Suppressor macrophage treated with lipopolysaccharide for 1 hour (primary cell): Measurements from ENCODE around the gene RNF4.
"Not testable (repeated sequence)": the region's sequence is repeated elsewhere in the genome, so short reads cannot be mapped to it uniquely, and the experiment has no call there.

ENCODE experiments used
- DNase-seq, 3 donors: peaks; one replicate each; pipeline ENCODE4 v3.0.0-alpha.2; 2020 to 2022

Gene RNF4

GRCh38 chr4:2458546-2459491 lies 10.1 kb upstream of the RNF4 start:
- no peak for DNase-seq

- DNase-seq, result no peak
These were observed 9.1 kb upstream of the RNF4 start for GRCh38 chr4:2459589-2460349.

- DNase-seq, result no peak
These were observed 7.5 kb upstream of the RNF4 start for GRCh38 chr4:2461246-2461960.

GRCh38 chr4:2462218-2462991 lies 6.5 kb upstream of the RNF4 start:
- DNase-seq, result peak; percentile 68 to 90 (median 81)

- DNase-seq, result no peak
These were observed 5.7 kb upstream of the RNF4 start for GRCh38 chr4:2462992-2463762.

GRCh38 chr4:2465032-2465431 lies 3.9 kb upstream of the RNF4 start:
- no peak for DNase-seq

GRCh38 chr4:2465544-2465943 lies 3.4 kb upstream of the RNF4 start:
- DNase-seq, result not testable (repeated sequence)

- peak; percentile 54 to 77 (median 62) for DNase-seq
These were observed 482 bp downstream of the RNF4 start for GRCh38 chr4:2469192-2469984.

GRCh38 chr4:2470791-2471190 lies 1.9 kb downstream of the RNF4 start:
- DNase-seq, result no peak

- DNase-seq, result peak in 1 of 3 donors; percentile 43
These were observed 3.3 kb downstream of the RNF4 start for GRCh38 chr4:2472187-2472586.

GRCh38 chr4:2478229-2478628 lies 9.3 kb downstream of the RNF4 start:
- no peak for DNase-seq

- no peak for DNase-seq
These were observed 11.7 kb downstream of the RNF4 start for GRCh38 chr4:2480649-2481048.

GRCh38 chr4:2482192-2482591 lies 13.3 kb downstream of the RNF4 start:
- DNase-seq, result no peak

- no peak for DNase-seq
These were observed 13.8 kb downstream of the RNF4 start for GRCh38 chr4:2482693-2483092.

GRCh38 chr4:2483237-2483636 lies 14.3 kb downstream of the RNF4 start:
- DNase-seq, result no peak

GRCh38 chr4:2484185-2484584 lies 15.3 kb downstream of the RNF4 start:
- no peak for DNase-seq

GRCh38 chr4:2484993-2485392 lies 16.1 kb downstream of the RNF4 start:
- DNase-seq, result peak; percentile 92 to 94 (median 93)

GRCh38 chr4:2485956-2486355 lies 17.1 kb downstream of the RNF4 start:
- peak; percentile 38 to 64 (median 53) for DNase-seq

- no peak for DNase-seq
These were observed 18.1 kb downstream of the RNF4 start for GRCh38 chr4:2486981-2487380.

- peak; percentile 45 to 66 (median 48) for DNase-seq
These were observed 18.7 kb downstream of the RNF4 start for GRCh38 chr4:2487632-2488031.
